ENCODE data around the gene MAGEF1. TPM values are rescaled to one million over a fixed set of nuclear protein-coding genes. Genes with fewer than 3 reads are reported as not detected.

The MAGEF1 gene
- total RNA-seq, 1 donor from 2014 or later = 88.1 TPM

DNA sequence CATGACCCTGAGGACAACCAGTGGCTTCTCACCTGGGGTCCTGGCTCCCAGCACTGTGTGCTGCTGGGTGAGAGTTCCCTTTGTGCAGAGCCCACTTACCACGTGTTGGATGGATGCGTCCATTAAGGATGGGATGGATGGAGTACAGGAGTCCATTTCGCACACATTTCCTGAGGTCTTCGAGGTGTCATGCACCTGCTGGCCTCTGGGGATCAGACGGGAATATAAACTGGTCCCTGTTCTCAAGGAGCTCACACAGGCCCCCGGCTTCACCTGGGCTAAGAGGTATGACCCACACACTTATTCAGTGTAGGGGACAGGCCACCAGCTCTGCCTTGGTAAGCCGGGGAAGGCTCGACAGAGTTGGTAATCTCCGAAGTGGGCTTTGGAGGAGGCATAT, 39.5 kb downstream of the MAGEF1 start:
- TF ChIP-seq, protein P1, sequence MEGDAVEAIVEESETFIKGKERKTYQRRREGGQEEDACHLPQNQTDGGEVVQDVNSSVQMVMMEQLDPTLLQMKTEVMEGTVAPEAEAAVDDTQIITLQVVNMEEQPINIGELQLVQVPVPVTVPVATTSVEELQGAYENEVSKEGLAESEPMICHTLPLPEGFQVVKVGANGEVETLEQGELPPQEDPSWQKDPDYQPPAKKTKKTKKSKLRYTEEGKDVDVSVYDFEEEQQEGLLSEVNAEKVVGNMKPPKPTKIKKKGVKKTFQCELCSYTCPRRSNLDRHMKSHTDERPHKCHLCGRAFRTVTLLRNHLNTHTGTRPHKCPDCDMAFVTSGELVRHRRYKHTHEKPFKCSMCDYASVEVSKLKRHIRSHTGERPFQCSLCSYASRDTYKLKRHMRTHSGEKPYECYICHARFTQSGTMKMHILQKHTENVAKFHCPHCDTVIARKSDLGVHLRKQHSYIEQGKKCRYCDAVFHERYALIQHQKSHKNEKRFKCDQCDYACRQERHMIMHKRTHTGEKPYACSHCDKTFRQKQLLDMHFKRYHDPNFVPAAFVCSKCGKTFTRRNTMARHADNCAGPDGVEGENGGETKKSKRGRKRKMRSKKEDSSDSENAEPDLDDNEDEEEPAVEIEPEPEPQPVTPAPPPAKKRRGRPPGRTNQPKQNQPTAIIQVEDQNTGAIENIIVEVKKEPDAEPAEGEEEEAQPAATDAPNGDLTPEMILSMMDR (IDR thresholded peaks at IDR 0.05) = no peak
- TF ChIP-seq EZH2phosphoT487 (IDR thresholded peaks at IDR 0.05) = no peak
- TF ChIP-seq EZH2 (IDR thresholded peaks at IDR 0.05) = no peak
- H3K27me3 Mint-ChIP-seq (ENCODE audit: insufficient read depth, low read depth) = peaks cover 11% of the 10 kb centered on the region
- Histone ChIP-seq H3K27me3 (no peaks in the 10 kb centered on the region), H3K36me3 (no peaks in the 10 kb centered on the region), H3K4me2 (no peak overlapping the region), H3K9me3 (ENCODE audit: low read depth) (no peaks in the 10 kb centered on the region), H3K9ac (no peak overlapping the region), H3K27ac (no peak overlapping the region), H3K4me3 (no peak overlapping the region), H4K20me1 (ENCODE audit: low read depth) (no peaks in the 10 kb centered on the region), H3F3A (ENCODE audit: low read depth) (no peaks in the 10 kb centered on the region), H3K4me1 (peaks cover 3% of the 10 kb centered on the region), H2AFZ (replicated peaks) (no peak overlapping the region), H3K79me2 (ENCODE audit: low read depth) (no peaks in the 10 kb centered on the region)
- peaks cover 10% of the 10 kb centered on the region for H3K4me1 Mint-ChIP-seq
- DNase-seq (ENCODE audit: low spot score) = no peak
- H3K27ac Mint-ChIP-seq = no peak overlapping the region
- H3K4me3 Mint-ChIP-seq = no peak overlapping the region
- no peaks in the 10 kb centered on the region for H3K36me3 Mint-ChIP-seq
- peaks cover 3% of the 10 kb centered on the region for H3K9me3 Mint-ChIP-seq

DNA sequence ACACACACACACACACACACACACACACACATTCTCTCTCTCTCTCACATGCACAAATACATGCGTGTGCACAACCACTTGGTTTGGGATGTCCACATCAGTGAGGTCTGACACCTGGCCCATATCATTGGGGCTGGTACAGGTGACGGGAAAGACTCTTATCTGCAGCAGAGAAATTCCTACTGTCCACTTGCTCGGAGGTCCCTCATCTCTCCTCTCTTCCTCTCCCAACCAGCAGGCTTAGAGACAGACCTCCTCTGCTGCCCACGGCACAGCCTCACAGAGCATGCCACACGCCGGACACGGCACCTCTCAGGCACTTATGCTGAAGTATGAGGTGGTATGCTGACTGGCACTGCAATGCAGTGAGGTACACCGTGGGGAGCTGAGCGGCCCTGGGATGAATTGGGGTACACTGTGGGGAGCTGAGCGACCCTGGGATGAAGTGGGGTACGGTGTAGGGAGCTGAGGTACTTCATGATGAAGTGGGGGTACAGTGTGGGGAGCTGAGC, 41.7 kb downstream of the MAGEF1 start:
- Histone ChIP-seq H4K20me1 (ENCODE audit: low read depth) (no peaks in the 10 kb centered on the region), H3K4me2 (no peak overlapping the region), H3K9me3 (ENCODE audit: low read depth) (no peaks in the 10 kb centered on the region), H3K79me2 (ENCODE audit: low read depth) (no peaks in the 10 kb centered on the region), H3K4me3 (no peak overlapping the region), H3K27me3 (no peaks in the 10 kb centered on the region), H3K27ac (no peak overlapping the region), H3K4me1 (no peaks in the 10 kb centered on the region), H3F3A (ENCODE audit: low read depth) (no peaks in the 10 kb centered on the region), H3K9ac (no peak overlapping the region), H2AFZ (replicated peaks) (no peak overlapping the region), H3K36me3 (no peaks in the 10 kb centered on the region)
- H3K27ac Mint-ChIP-seq = peak overlapping the region; percentile 44
- peaks cover 11% of the 10 kb centered on the region for H3K27me3 Mint-ChIP-seq (ENCODE audit: insufficient read depth, low read depth)
- no peaks in the 10 kb centered on the region for H3K36me3 Mint-ChIP-seq
- TF ChIP-seq, protein P1 (IDR thresholded peaks at IDR 0.05) = no peak
- TF ChIP-seq EZH2phosphoT487 (IDR thresholded peaks at IDR 0.05) = no peak
- TF ChIP-seq EZH2 (IDR thresholded peaks at IDR 0.05) = no peak
- H3K4me3 Mint-ChIP-seq = no peak overlapping the region
- peaks cover 4% of the 10 kb centered on the region for H3K4me1 Mint-ChIP-seq
- H3K9me3 Mint-ChIP-seq = peaks cover 3% of the 10 kb centered on the region
- no peak for DNase-seq (ENCODE audit: low spot score)

DNA sequence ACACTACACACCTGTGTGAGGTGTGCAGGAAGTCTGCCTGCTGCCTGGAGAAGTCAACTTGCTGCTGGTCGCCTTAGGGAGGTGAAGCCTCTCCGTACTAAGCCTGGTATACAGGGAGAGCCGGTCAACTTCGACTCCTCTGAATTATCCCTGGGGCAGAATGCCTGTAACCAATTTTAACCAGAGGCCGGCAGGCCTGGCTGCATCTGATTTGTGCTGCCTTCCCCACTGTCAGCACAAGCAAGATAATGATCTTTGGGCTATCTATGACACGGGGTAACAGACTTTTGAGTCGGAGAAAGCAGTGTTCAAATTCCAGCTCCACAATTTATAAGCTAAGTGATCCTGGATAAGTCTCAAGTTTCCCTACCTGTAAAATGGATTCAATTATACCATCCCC, 42.3 kb downstream of the MAGEF1 start:
- no peak overlapping the region for H3K4me2 ChIP-seq
- no peaks in the 10 kb centered on the region for H3K4me1 ChIP-seq
- no peaks in the 10 kb centered on the region for H3K36me3 ChIP-seq
- Mint-ChIP-seq H3K36me3 (no peaks in the 10 kb centered on the region), H3K27me3 (ENCODE audit: insufficient read depth, low read depth) (peaks cover 13% of the 10 kb centered on the region), H3K4me1 (peaks cover 2% of the 10 kb centered on the region), H3K9me3 (peaks cover 3% of the 10 kb centered on the region), H3K4me3 (no peak overlapping the region), H3K27ac (no peak overlapping the region)
- H3F3A ChIP-seq (ENCODE audit: low read depth) = no peaks in the 10 kb centered on the region
- DNase-seq (ENCODE audit: low spot score) = no peak
- TF ChIP-seq, protein P1 (IDR thresholded peaks at IDR 0.05) = no peak
- TF ChIP-seq EZH2 (IDR thresholded peaks at IDR 0.05) (no peak), EZH2phosphoT487 (IDR thresholded peaks at IDR 0.05) (no peak)
- no peaks in the 10 kb centered on the region for H3K79me2 ChIP-seq (ENCODE audit: low read depth)
- H3K4me3 ChIP-seq = no peak overlapping the region
- H2AFZ ChIP-seq (replicated peaks) = no peak overlapping the region
- no peaks in the 10 kb centered on the region for H3K9me3 ChIP-seq (ENCODE audit: low read depth)
- no peak overlapping the region for H3K27ac ChIP-seq
- no peaks in the 10 kb centered on the region for H4K20me1 ChIP-seq (ENCODE audit: low read depth)
- H3K9ac ChIP-seq = no peak overlapping the region
- no peaks in the 10 kb centered on the region for H3K27me3 ChIP-seq
